Measurements from ENCODE around the gene GOSR2. TPM values are rescaled to one million over a fixed set of nuclear protein-coding genes. Genes with fewer than 3 reads are reported as not detected.

GOSR2 gene
- total RNA-seq, 1 donor from 2014 or later: 57.1 TPM

GRCh38 chr17:46977750-46978488 is 55.0 kb downstream of the GOSR2 start:
- H3K27me3 Mint-ChIP-seq: peaks cover 81% of the 10 kb centered on the region
- no peaks in the 10 kb centered on the region for H3K9me3 Mint-ChIP-seq (ENCODE audit: low read depth)
- peaks cover 7% of the 10 kb centered on the region for H3K4me1 Mint-ChIP-seq (ENCODE audit: low read depth)
- H3K4me3 Mint-ChIP-seq (ENCODE audit: low read depth): peak overlapping the region; percentile 72
- H3K27ac Mint-ChIP-seq: peak overlapping the region; percentile 56
- H3K36me3 Mint-ChIP-seq (ENCODE audit: insufficient read depth): no peaks in the 10 kb centered on the region
- no peak for TF ChIP-seq CTCF (IDR thresholded peaks at IDR 0.05; ENCODE audit: unreplicated experiment)
- no peak for DNase-seq (ENCODE audit: low spot score, unreplicated experiment)

GRCh38 chr17:46978489-46979146 is 55.7 kb downstream of the GOSR2 start:
- H3K4me1 Mint-ChIP-seq (ENCODE audit: low read depth): peaks cover 7% of the 10 kb centered on the region
- no peaks in the 10 kb centered on the region for H3K9me3 Mint-ChIP-seq (ENCODE audit: low read depth)
- no peaks in the 10 kb centered on the region for H3K36me3 Mint-ChIP-seq (ENCODE audit: insufficient read depth)
- DNase-seq (ENCODE audit: low spot score, unreplicated experiment): no peak
- H3K4me3 Mint-ChIP-seq (ENCODE audit: low read depth): peak overlapping the region; percentile 45
- no peak overlapping the region for H3K27ac Mint-ChIP-seq
- H3K27me3 Mint-ChIP-seq: peaks cover 77% of the 10 kb centered on the region
- TF ChIP-seq CTCF (IDR thresholded peaks at IDR 0.05; ENCODE audit: unreplicated experiment): peak; percentile 10

GRCh38 chr17:46979147-46979863 is 56.3 kb downstream of the GOSR2 start, which contains the start of gene RPRML:
Gene RPRML (minus strand): TSS chr17:46979253. CDS start chr17:46979007, 246 bp downstream.
- no peaks in the 10 kb centered on the region for H3K9me3 Mint-ChIP-seq (ENCODE audit: low read depth)
- H3K4me3 Mint-ChIP-seq (ENCODE audit: low read depth): peak within 1 kb of the TSS; percentile 72
- H3K36me3 Mint-ChIP-seq (ENCODE audit: insufficient read depth): no peaks in the 10 kb centered on the region
- H3K4me1 Mint-ChIP-seq (ENCODE audit: low read depth): peaks cover 7% of the 10 kb centered on the region
- DNase-seq (ENCODE audit: low spot score, unreplicated experiment): peak; percentile 24
- peaks cover 74% of the 10 kb centered on the region for H3K27me3 Mint-ChIP-seq
- H3K27ac Mint-ChIP-seq: peak within 1 kb of the TSS; percentile 56
- TF ChIP-seq CTCF (IDR thresholded peaks at IDR 0.05; ENCODE audit: unreplicated experiment): no peak

- H3K27ac Mint-ChIP-seq: no peak overlapping the region
- H3K36me3 Mint-ChIP-seq (ENCODE audit: insufficient read depth): no peaks in the 10 kb centered on the region
- no peaks in the 10 kb centered on the region for H3K9me3 Mint-ChIP-seq (ENCODE audit: low read depth)
- peaks cover 10% of the 10 kb centered on the region for H3K4me1 Mint-ChIP-seq (ENCODE audit: low read depth)
- no peak overlapping the region for H3K4me3 Mint-ChIP-seq (ENCODE audit: low read depth)
- no peak for TF ChIP-seq CTCF (IDR thresholded peaks at IDR 0.05; ENCODE audit: unreplicated experiment)
- peaks cover 65% of the 10 kb centered on the region for H3K27me3 Mint-ChIP-seq
- DNase-seq (ENCODE audit: low spot score, unreplicated experiment): no peak
Measured at GRCh38 chr17:46982577-46982976, 59.6 kb downstream of the GOSR2 start.

- H3K4me1 Mint-ChIP-seq (ENCODE audit: low read depth): peaks cover 4% of the 10 kb centered on the region
- no peak overlapping the region for H3K4me3 Mint-ChIP-seq (ENCODE audit: low read depth)
- H3K9me3 Mint-ChIP-seq (ENCODE audit: low read depth): no peaks in the 10 kb centered on the region
- no peak for DNase-seq (ENCODE audit: low spot score, unreplicated experiment)
- H3K36me3 Mint-ChIP-seq (ENCODE audit: insufficient read depth): no peaks in the 10 kb centered on the region
- peaks cover 64% of the 10 kb centered on the region for H3K27me3 Mint-ChIP-seq
- TF ChIP-seq CTCF (IDR thresholded peaks at IDR 0.05; ENCODE audit: unreplicated experiment): no peak
- H3K27ac Mint-ChIP-seq: no peak overlapping the region
Measured at GRCh38 chr17:46983782-46984181, 60.8 kb downstream of the GOSR2 start.

Data from progenitor cell of endocrine pancreas (in vitro differentiated cells).